ENCODE measurements around the gene FAM107B.

The FAM107B gene

DNA sequence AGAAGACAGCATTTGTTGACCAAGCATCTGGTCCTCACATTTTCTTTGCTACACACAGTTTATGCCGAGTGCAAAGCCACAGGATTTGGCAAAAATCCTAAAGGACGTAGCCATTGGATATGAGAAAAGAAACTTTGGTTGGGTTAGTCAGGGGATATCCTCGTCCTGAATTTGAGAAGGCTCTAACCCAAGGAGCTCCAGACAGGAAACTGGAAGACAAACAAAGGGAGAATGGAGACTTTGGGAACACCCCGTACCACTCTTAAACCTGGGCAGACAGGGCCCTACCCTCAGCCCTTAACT is 297.3 kb downstream of the FAM107B start:
- no peak overlapping the region for H3K27ac ChIP-seq (ENCODE audit: extremely low read depth, low read depth, low read length)
- ChIA-PET CTCF (interaction anchor here (0.7 to 7.2 kb wide), 9 partner anchors 10 to 689 kb away, joined by 3 to 115 read pairs (median 6); no protein-coding TSS in a partner anchor), POLR2A (interaction anchor here (1.5 kb wide), 1 partner anchor 80 kb away, joined by 5 read pairs; no protein-coding TSS in a partner anchor)
- H3K4me1 ChIP-seq (ENCODE audit: control insufficient read depth, insufficient read depth, low read length), result no peaks in the 10 kb centered on the region
- H3K9me3 ChIP-seq (ENCODE audit: control insufficient read depth, insufficient read depth, low read depth, low read length), result no peaks in the 10 kb centered on the region
- TF ChIP-seq, protein P1, sequence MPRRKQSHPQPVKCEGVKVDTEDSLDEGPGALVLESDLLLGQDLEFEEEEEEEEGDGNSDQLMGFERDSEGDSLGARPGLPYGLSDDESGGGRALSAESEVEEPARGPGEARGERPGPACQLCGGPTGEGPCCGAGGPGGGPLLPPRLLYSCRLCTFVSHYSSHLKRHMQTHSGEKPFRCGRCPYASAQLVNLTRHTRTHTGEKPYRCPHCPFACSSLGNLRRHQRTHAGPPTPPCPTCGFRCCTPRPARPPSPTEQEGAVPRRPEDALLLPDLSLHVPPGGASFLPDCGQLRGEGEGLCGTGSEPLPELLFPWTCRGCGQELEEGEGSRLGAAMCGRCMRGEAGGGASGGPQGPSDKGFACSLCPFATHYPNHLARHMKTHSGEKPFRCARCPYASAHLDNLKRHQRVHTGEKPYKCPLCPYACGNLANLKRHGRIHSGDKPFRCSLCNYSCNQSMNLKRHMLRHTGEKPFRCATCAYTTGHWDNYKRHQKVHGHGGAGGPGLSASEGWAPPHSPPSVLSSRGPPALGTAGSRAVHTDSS (tag by site-specific recombination; IDR thresholded peaks at IDR 0.05), result no peak
- TF ChIP-seq SP7 (tag by site-specific recombination; IDR thresholded peaks at IDR 0.05), result no peak
- no peak for TF ChIP-seq MEIS1 (CRISPR knock-in tag; IDR thresholded peaks at IDR 0.05; ENCODE audit: borderline replicate concordance)
- TF ChIP-seq ZNF426 (tag by site-specific recombination; IDR thresholded peaks at IDR 0.05), result no peak
- TF ChIP-seq, protein P2, sequence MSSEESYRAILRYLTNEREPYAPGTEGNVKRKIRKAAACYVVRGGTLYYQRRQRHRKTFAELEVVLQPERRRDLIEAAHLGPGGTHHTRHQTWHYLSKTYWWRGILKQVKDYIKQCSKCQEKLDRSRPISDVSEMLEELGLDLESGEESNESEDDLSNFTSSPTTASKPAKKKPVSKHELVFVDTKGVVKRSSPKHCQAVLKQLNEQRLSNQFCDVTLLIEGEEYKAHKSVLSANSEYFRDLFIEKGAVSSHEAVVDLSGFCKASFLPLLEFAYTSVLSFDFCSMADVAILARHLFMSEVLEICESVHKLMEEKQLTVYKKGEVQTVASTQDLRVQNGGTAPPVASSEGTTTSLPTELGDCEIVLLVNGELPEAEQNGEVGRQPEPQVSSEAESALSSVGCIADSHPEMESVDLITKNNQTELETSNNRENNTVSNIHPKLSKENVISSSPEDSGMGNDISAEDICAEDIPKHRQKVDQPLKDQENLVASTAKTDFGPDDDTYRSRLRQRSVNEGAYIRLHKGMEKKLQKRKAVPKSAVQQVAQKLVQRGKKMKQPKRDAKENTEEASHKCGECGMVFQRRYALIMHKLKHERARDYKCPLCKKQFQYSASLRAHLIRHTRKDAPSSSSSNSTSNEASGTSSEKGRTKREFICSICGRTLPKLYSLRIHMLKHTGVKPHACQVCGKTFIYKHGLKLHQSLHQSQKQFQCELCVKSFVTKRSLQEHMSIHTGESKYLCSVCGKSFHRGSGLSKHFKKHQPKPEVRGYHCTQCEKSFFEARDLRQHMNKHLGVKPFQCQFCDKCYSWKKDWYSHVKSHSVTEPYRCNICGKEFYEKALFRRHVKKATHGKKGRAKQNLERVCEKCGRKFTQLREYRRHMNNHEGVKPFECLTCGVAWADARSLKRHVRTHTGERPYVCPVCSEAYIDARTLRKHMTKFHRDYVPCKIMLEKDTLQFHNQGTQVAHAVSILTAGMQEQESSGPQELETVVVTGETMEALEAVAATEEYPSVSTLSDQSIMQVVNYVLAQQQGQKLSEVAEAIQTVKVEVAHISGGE (tag by site-specific recombination; conservative IDR thresholded peaks at IDR 0.05; ENCODE audit: low read depth), result no peak
- no peak for TF ChIP-seq ZBTB7A (tag by site-specific recombination; IDR thresholded peaks at IDR 0.05; ENCODE audit: low read depth)
- TF ChIP-seq, protein P3, sequence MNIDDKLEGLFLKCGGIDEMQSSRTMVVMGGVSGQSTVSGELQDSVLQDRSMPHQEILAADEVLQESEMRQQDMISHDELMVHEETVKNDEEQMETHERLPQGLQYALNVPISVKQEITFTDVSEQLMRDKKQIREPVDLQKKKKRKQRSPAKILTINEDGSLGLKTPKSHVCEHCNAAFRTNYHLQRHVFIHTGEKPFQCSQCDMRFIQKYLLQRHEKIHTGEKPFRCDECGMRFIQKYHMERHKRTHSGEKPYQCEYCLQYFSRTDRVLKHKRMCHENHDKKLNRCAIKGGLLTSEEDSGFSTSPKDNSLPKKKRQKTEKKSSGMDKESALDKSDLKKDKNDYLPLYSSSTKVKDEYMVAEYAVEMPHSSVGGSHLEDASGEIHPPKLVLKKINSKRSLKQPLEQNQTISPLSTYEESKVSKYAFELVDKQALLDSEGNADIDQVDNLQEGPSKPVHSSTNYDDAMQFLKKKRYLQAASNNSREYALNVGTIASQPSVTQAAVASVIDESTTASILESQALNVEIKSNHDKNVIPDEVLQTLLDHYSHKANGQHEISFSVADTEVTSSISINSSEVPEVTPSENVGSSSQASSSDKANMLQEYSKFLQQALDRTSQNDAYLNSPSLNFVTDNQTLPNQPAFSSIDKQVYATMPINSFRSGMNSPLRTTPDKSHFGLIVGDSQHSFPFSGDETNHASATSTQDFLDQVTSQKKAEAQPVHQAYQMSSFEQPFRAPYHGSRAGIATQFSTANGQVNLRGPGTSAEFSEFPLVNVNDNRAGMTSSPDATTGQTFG (tag by site-specific recombination; IDR thresholded peaks at IDR 0.05; ENCODE audit: borderline replicate concordance), result no peak
- no peak for TF ChIP-seq ZNF548 (tag by site-specific recombination; IDR thresholded peaks at IDR 0.05)
- TF ChIP-seq ZNF555 (tag by site-specific recombination; conservative IDR thresholded peaks at IDR 0.05), result no peak
- no peak for TF ChIP-seq GLI4 (tag by site-specific recombination; IDR thresholded peaks at IDR 0.05)
- TF ChIP-seq ZNF133 (tag by site-specific recombination; IDR thresholded peaks at IDR 0.05), result no peak
- no peak for TF ChIP-seq ZSCAN16 (tag by site-specific recombination; IDR thresholded peaks at IDR 0.05)
- TF ChIP-seq, protein P4, sequence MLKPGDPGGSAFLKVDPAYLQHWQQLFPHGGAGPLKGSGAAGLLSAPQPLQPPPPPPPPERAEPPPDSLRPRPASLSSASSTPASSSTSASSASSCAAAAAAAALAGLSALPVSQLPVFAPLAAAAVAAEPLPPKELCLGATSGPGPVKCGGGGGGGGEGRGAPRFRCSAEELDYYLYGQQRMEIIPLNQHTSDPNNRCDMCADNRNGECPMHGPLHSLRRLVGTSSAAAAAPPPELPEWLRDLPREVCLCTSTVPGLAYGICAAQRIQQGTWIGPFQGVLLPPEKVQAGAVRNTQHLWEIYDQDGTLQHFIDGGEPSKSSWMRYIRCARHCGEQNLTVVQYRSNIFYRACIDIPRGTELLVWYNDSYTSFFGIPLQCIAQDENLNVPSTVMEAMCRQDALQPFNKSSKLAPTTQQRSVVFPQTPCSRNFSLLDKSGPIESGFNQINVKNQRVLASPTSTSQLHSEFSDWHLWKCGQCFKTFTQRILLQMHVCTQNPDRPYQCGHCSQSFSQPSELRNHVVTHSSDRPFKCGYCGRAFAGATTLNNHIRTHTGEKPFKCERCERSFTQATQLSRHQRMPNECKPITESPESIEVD (tag by site-specific recombination; IDR thresholded peaks at IDR 0.05), result no peak
- no peak for TF ChIP-seq ZNF544 (tag by site-specific recombination; IDR thresholded peaks at IDR 0.05)
- TF ChIP-seq TCF7L2 (IDR thresholded peaks at IDR 0.05; ENCODE audit: borderline replicate concordance, low read depth, low read length), result no peak
- no peak for TF ChIP-seq ZEB2 (tag by site-specific recombination; IDR thresholded peaks at IDR 0.05)
- no peak for TF ChIP-seq ZNF423 (tag by site-specific recombination; IDR thresholded peaks at IDR 0.05)
- H3K4me3 ChIP-seq (ENCODE audit: low read depth, low read length), result no peak overlapping the region
- no peaks in the 10 kb centered on the region for H3K36me3 ChIP-seq (ENCODE audit: control insufficient read depth in 2 of 2, insufficient read depth in 1 of 2, low read length in 2 of 2)

Measured in HEK293 (cell line).